GM23338 (cell line): ENCODE measurements around the gene AP3B2.

ENCODE experiments used
- CREB1 ChIP-seq: fragments of 250-450 bp; sonication (Bioruptor Pico); IDR thresholded peaks from 2 replicates; pipeline ENCODE4 v1.5.0; 2020; ENCODE audit warnings: low read depth, mild to moderate bottlenecking, moderate library complexity
- CTCF ChIP-seq, 2 experiments: fragments of 200-600 bp in 1 of 2; sonication (generic) in 1 of 2; conservative IDR thresholded peaks; 2 replicates each; pipeline versions ENCODE4 v1.5.1 to v1.6.1; 2016 to 2017; ENCODE audit warnings: antibody characterized with exemption in 2 of 2, low read depth in 2 of 2, mild to moderate bottlenecking in 2 of 2, moderate library complexity in 1 of 2
- ETS1 ChIP-seq: IDR thresholded peaks from 2 replicates; pipeline ENCODE4 v1.6.1; 2016; ENCODE audit warnings: antibody characterized with exemption
- EZH2 ChIP-seq: fragments of 200-600 bp; sonication (generic); IDR thresholded peaks from one replicate; pipeline ENCODE4 v1.8.0; 2017; ENCODE audit warnings: antibody characterized with exemption, mild to moderate bottlenecking, low read depth; ENCODE audit not compliant: unreplicated experiment
- EZH2phosphoT487 ChIP-seq: fragments of 200-600 bp; sonication (generic); IDR thresholded peaks from one replicate; pipeline ENCODE4 v1.8.1; 2018; ENCODE audit warnings: antibody characterized with exemption; ENCODE audit not compliant: unreplicated experiment
- JUNB ChIP-seq: IDR thresholded peaks from one replicate; pipeline ENCODE4 v1.6.1; 2016; ENCODE audit warnings: antibody characterized with exemption; ENCODE audit not compliant: unreplicated experiment
- POLR2AphosphoS5 ChIP-seq: IDR thresholded peaks from 2 replicates; pipeline ENCODE4 v1.6.1; 2016; ENCODE audit warnings: antibody characterized with exemption, low read depth
- REST ChIP-seq: IDR thresholded peaks from one replicate; pipeline ENCODE4 v1.6.1; 2018; ENCODE audit warnings: antibody characterized with exemption; ENCODE audit not compliant: unreplicated experiment
- ZNF114 ChIP-seq: fragments of 250-450 bp; sonication (Bioruptor Pico); IDR thresholded peaks from 2 replicates; pipeline ENCODE4 v1.5.0; 2020; ENCODE audit warnings: mild to moderate bottlenecking, moderate library complexity

- TF ChIP-seq CTCF (conservative IDR thresholded peaks at IDR 0.05; ENCODE audit: low read depth in 2 of 2) = no peak
- TF ChIP-seq POLR2AphosphoS5 = no peak
- no peak for TF ChIP-seq EZH2
- no peak for TF ChIP-seq JUNB
- no peak for TF ChIP-seq REST
- no peak for TF ChIP-seq CREB1 (CRISPR knock-in tag)
- TF ChIP-seq EZH2phosphoT487 = no peak
- no peak for TF ChIP-seq ZNF114
- TF ChIP-seq ETS1 = no peak
Observed at GRCh38 chr15:82670699-82671098, 39.0 kb downstream of the AP3B2 start.
